GM18861 (cell line): ENCODE results near the gene NRN1.
"Not testable (repeated sequence)": the region's sequence is repeated elsewhere in the genome, so short reads cannot be mapped to it uniquely, and the experiment has no call there.

Source experiments
- ATAC-seq: cut with Tn5 transposase; IDR thresholded peaks from one replicate; pipeline ENCODE4 v1.9.1; 2021; ENCODE audit not compliant: unreplicated experiment

NRN1 gene

GRCh38 chr6:5984150-5985089 lies 22.3 kb downstream of the NRN1 start:
- no peak for ATAC-seq

DNA sequence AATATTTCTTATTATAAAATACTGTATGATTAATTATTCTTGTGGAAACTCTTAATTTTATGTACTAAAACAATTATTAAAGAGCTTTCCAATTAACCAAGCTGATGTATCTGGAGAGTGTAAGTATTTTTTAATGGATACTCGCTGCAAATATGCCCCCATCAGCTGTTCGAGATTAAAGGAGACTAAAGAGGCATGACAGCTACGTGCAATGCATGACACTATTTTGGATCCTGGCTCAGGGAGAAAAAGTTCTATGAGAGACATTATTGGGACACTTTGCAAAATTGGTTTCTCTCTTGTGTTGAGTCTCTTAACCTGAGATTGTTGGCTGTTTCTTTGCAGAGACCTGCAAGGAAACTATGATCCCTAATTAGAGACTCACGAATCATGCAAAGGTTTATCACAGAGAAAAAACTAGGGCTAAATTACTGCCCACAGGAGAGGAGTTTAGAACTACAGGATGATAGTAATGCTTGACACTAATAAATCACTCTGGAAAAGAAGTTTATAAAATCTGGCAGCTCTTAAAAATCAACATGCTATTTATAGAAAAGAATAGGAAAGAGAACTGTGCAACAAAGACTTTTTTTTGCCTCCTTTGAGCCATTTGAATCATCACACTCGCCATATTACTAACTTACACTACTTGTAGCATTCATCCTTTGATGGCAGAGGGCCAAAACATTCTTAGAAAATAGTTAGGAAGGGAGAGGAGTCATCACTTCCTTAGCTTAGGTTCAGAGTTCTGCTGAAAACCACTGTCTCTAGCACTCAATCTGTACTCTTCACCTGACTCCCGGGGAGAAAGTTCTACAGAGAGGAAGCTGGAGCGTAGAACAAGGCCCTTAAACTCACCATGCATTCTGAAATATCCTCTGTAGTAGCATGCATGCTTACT lies 25.3 kb downstream of the NRN1 start:
- no peak for ATAC-seq

- ATAC-seq, result no peak
Observed at GRCh38 chr6:5979650-5980420, 26.9 kb downstream of the NRN1 start.

DNA sequence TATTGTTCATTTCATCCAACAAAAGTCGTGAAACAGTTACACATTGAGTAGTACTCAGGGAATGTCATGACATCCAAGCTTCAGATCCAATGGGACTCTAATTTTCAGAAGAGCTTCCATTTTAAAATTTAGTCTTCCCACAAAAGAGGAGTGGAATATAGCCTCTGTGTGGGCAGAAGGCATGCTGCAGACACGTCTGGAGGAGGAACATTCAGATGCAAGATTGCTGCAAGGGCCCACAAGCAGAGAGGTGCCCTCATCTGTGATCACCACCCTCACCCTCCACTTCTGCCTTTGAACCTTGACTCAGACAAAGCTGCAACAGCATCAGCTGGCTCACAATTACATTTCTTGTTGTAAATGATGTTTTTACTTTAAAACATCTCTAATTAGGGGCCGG lies 29.9 kb downstream of the NRN1 start:
- no peak for ATAC-seq

DNA sequence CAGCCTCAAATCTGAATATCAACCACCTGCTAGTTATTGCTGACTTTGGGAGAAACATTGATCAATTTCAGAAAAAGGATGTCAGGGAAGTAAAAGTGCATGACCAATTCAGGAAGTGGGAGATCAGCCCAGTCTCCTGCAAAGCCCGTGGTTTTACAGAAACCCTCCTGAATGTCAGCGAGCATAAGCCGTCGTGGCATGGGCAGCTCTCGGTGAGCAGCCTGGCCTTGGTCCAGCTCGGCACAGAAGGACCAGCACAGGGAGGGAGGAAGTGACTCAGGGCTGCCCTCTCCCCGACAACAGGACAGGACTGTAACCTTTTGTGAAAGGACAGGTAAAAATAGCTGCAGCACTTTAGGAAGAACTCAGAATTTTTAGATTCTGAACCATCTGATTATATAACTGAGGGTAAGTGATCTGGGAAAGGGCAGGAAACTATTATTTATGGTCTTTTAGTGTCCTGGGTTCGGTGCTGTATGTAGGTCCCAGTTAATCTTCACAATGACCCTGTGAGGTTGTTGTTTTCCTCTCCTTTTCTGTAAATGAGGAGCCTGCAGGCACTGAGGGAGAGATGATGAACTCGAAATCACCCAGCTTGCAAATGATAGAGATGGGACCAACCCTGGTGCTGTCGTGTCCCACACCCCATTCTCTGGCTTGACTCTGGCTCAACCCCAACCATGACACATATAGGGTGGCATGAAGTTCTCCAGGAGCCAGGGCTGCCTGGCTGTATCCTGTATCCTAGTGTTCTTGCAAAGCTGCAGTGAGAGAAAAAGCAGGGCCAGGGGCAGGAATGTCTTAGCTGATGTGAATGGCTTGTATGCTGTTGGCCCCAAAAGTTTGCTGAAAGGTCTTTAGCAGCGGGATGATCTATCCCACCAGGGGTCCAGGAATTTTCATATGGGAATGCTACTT lies 37.6 kb downstream of the NRN1 start:
- ATAC-seq, result no peak

DNA sequence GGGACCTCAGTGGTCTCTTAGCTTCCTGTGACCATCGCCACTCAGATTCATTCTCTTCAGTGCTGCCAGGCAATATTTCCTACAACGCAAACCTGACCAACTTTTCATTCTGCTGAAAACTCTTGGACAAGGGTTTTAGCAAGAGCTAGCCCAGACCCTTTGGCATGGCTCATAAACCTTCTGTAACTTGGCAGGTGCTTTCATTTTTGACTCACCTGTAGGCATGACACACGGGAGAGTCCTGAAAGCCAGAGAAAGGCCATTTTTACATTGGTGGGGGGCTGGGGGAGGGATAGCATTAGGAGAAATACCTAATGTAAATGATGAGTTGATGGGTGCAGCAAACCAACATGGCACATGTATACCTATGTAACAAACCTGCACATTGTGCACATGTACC lies 38.7 kb downstream of the NRN1 start:
- not testable (repeated sequence) for ATAC-seq

DNA sequence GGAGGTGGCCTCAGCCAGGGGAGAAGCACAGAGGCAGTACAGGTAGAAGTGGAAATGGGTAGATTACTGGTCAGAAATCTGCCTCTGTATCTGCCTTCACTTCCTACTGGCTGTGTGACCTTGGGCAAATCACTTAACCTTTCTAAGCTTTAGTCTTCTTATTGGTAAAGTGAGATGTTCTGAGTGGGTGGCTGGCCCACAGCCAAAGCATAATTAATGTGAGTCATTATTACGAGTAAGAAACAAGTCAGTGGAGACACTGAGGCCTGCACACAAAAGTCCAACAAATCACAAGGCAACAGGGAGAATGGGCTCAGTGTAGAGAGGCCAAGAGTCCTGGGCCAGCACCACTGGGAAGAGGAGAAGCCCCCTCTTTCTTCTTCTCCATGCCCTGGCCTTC lies 39.1 kb downstream of the NRN1 start:
- ATAC-seq, result no peak

- ATAC-seq, result no peak
Observed at GRCh38 chr6:5962794-5963193, 43.9 kb downstream of the NRN1 start.

GRCh38 chr6:5961836-5962235 lies 44.9 kb downstream of the NRN1 start:
- no peak for ATAC-seq

- ATAC-seq, result no peak
Observed at GRCh38 chr6:5960456-5960855, 46.3 kb downstream of the NRN1 start.

- ATAC-seq, result no peak
Observed at GRCh38 chr6:5958921-5959320, 47.8 kb downstream of the NRN1 start.

DNA sequence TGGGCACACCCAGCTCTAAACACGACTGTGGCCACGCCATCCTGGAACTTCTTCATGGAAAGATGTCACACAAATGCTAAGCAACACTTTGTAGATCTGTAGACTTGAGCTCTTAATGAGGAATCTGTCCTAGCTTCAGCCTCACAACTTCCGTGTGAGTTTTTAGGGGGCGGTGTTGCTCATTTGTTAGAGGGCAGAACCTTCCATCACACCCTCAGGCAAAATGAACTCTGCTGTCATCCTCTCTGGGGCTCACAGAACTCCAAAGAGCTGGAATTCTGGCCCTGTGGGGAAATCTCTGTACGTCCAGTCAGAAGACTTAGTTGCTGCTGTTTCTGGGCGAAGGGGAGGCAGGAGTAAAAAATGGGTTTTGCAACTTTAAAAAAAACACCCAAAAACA lies 49.8 kb downstream of the NRN1 start:
- ATAC-seq, result no peak

DNA sequence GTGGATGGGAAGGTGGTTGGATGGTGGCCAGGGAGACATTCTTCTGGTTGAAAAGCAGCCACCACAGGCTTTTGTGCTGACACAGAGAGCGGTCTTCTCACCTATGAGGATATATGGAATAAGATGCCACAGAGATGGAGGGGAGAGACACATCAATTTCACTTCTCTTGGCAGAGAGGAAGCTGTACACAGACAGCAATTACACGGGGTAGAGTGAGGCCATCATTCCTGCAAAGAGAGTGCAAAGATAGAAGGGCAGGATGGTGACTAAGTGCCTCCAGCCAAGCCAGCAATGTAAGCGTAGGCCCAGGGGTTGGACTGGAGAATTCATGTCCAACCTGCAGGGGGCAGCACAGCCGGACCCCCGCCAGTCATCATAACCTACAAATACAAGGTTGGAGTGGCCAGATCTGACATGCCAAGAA lies 56.4 kb downstream of the NRN1 start:
- ATAC-seq, result no peak
